Measurements from ENCODE around the gene SMC1B.

SMC1B gene

DNA sequence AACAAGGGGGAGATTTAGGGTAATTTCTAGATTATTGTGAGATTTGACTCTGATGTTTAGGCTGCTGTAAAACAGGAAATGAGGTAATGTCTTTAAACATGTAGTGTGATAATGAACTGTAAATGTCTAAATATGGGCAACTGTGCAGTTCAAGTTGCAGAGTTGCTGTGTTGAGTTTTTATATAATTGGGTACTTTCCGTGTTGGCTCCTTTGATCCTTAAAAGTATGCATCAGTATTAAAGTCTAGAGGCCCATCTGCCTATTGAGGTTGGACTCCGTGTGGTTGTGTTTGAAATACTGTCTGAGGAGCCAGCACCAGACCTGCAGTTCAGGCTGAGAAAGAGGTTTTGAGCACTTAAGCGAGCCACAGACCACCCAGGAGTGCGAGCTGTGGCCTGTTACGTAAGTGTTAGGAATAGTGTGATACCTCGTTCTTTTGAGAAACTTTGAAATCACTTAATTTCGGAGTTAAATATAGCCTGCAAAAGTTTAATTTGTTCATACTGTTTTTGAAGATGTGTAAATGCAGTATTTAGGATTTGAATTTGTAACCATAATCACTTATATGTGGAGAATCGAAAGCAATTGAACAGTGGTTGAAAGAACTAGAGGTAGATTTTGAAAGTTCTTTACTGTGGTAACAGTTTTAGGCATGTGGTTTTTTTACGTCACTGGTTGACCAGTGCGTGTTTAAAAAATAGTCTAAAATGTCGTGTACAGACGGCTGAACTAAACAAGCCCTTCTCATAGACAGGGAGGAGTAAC lies 94.7 kb downstream of the SMC1B start:
- DNase-seq (ENCODE audit: low spot score), result no peak

DNA sequence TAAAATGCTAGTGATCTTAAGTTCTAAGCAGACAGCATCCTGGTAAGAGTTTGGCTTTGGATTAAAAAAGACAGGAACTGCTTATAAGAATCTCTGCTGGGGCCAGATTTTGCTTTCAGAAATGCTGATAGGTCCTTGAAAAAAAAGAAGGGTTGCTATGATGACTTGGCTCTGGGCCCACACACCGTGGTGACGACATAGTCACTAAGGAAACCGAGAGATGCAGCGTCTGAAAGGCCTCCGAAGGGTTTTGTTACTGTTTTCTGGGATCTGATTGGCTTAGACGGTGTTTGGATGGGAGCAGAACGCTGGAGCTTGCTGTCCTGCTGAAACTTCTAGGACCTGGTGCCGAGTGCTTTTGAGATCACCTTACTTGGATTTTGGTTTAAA lies 95.2 kb downstream of the SMC1B start:
- DNase-seq (ENCODE audit: low spot score), result peak; percentile 57

DNA sequence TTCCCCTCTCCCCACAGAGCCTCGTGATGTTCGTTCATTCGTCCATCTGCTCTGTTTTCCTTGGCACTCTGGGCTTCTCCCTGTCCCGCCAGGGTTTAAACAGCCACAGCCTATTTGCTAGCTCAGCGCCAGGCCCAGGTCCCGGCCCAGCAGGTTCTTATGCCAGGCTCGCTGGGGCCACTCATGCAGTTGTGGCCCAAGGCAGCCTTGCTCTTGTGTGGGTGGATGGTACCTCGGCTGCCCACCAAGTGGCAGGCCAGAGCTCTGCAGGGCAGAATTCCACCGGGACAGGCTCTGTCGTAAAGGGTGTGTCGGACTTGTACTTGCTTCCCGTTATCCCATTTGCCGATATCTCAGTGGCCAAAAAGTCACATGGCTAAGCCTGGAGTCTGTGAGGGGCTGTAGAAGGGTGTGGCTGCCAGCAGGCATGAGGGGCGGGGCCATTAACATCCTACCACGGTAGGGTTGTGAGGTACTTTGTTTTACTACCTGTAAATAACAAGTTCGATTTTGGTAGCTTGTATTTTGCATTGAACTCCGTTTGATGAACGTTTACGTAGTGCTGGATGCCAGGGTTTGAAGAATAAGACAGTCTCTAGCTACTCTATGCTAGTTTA lies 95.7 kb downstream of the SMC1B start:
- DNase-seq (ENCODE audit: low spot score), result no peak

DNA sequence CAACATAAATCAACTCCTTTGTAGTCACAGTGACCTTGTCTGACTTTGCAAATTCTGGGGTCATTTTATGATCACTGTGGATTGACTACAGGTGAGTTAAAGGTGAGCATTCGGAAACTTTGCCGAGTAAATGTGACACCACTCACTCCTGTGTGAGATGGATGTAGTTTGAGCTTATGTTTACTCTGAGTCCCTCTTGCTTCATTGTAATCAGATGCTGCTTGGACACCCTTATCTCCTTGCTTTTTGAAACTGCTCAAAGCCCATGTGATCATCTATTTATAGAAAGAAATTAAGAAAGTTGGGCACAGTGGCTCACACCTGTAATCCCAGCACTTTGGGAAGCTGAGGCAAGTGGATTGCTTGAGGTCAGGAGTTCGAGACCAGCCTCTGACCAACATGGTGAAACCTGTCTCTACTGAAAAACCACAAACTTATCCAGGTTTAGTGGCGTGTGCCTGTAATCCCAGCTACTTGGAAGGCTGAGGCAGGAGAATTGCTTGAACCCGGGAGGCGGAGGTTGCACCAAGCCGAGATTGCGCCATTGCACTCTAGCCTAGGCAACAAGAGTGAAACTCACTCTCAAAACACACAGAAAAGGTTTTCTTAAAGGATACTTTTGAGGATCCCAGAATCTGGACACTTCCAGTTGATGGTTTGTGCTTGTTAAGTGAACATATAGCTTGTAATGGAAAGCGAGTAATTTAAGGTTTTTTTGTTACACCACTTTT lies 96.4 kb downstream of the SMC1B start:
- no peak for DNase-seq (ENCODE audit: low spot score)

DNA sequence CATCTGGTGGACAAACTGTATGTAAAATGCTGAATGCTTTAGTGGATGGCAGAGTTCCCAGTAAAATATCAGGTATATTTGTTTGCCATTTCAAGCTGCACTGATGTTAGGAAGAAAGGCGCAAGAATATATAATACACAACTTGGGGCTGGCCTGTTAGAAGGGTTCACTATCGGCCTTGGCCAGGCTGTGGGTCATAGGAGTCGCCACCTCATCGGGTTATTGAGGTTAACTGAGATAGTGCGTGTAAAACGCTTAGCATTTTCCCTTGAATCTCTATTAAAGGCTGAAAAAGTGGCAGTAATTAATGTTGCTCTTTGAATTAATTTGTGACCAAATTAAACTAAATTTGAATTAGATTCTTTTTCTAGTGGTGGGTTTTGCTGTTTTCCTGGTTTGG lies 98.6 kb downstream of the SMC1B start:
- no peak for DNase-seq (ENCODE audit: low spot score)

DNA sequence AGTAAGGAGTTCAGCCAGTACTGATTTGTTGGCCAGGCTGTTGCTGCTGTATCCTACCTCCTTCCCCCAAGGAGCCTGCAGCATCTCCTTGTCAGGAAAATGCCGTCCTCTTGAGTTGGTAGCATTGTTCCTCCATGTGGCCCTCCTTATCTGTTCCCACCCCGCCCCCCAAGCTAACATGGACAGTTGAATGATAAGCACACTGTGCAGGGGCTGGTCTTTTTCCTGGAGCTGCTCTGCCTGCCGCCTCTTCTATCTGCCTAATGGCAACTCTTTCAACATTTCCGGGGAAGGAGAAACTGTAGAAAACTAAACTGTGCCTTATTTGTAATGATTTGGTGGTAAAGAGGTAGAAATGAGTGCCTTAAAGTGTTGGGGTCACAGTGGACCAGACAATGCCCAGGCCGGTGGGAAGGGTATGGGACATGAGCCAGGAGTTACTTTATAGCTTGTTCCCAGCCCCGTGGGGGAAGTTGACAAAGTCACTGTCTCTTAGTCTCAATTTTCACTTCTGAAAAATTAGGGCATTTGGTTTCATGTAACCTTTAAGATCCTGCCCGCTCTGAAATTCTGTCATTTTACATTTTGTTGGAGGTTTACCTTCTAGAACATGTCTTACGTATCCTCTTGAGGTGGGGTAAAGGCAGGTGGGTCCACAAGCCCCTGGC lies 99.2 kb downstream of the SMC1B start:
- no peak for DNase-seq (ENCODE audit: low spot score)

DNA sequence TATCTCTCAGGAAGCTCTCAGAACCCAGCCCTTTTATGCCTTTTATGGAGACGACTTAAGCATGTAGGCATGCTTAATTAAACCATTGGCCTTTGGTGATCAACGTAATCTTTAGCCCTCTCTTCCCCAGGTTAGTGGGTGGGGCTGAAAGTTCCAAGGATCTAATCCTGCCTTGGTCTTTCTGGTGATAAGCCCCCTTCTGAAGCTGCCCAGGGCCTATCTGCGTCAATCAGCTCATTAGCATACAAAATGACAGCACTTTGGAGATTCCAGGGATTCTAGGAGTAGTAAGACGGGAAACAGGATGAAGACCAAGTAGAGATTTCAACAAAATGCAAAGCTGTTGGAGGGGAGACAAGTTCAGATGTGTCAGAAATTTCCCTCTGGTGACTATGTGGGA lies 100.5 kb downstream of the SMC1B start:
- no peak for DNase-seq (ENCODE audit: low spot score)

DNA sequence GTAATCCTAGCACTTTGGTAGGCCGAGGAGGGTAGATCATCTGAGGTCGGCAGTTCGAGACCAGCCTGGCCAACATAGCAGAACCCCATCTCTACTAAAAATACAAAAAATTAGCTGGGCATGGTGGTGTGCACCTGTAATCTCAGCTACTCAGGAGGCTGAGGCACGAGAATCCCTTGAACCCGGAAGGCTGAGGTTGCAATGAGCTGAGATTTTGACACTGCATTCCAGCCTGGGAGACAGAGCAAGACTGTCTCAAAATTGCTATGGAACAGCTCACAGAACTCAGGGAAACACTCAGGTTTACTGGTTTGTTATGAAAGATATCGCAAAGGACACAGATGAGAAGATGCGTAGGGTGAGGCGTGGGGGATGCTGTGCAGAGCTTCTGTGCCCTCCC lies 101.0 kb downstream of the SMC1B start:
- no peak for DNase-seq (ENCODE audit: low spot score)

DNA sequence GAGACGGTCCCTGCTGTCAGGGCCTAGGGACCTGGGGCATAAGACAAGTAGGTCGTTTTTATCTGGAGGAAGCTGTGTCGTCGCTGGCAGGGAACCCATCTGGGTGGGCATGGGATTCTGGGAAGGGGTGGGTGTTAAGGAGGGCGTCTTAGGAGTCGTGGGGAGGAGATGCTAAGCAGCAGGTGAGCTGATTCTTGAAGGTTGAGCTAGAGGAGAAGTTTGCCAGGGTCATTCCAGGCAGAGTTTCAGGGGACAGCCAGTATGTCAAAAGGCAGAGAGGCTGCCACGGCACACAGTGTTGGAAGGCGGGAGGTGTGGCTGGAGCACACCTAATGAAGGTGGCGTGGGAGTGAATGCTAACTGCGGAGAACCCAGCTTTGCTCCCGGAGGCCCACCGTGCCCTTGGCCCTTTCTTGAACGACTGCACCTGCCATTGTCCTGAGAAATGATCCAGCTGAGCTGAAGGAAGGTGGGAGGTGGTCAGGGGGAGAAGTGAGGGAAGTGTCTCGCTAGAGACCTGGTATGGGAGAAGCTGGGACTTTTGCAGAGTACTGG lies 102.3 kb downstream of the SMC1B start:
- DNase-seq (ENCODE audit: low spot score), result no peak

DNA sequence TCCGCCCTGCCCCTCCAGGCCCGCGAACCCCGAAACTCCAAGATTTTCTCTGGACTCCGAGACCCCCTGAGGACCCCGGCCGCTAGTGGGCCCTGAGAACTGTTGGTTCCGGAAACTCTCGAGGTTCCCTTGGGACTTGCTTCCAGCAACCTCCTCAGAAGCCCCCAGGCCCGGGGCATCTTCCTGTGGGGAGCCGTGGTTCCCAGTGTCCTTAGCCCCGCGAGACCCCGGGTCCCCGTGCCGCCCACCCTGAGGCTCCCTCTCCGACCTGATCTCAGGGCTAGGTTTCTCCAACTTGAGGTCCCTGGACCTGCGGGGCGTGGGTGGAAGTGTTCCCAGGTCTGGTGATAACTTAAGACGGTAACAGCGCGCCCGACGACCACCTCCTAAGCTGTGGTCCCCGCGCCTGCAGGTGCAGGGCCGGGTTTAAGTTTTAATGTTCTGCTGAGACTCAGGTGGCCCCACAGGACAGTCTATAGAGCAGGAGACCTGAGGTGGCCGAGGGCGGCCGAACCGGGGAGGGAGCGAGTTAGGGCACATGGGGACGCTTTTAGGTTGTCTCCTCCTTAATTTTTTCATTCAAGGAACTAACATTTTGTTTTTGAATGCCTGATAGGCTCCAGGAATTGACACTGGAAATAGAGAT lies 102.9 kb downstream of the SMC1B start:
- DNase-seq (ENCODE audit: low spot score), result no peak

DNA sequence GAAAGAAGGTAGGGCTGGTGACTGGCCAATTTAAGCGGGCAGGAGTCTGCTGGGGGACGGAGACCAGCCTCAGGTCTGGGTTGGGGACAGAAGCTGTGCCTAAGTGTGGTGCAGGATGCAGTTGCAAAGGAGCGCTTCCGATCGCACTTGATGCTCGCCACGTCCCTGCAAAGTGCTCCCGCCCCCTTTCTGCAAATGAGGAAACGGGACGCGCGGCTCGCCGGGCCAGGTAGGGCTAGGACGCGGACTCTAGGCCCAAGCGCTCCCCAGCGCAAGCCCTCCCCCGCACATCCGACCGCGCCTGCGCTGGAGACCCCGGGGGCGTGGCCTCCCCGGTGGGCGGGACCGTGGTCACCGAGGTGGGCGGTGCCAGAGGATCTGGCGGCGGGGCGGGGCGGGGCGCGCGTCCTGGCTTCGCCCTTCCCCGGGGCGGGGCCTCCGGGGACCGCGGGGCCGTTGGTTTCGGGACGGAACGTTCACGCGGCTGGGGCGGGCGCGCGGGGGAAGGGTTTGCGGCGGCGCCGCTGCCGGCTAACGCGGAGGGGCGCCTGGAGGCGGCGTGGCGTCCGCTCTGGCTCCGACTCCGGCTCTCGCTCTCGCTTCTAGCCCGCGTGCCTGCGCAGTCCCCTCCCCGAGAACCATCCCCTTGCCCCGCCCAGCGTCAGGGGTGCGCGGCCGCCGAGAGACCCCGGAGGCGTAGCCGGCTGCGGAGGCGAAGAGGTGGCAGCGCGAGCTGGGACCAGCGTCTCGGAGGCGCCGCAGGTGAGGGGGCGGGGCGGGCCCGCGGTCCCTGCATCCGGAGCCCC lies 103.8 kb downstream of the SMC1B start, which contains the start of gene FAM118A:
Gene FAM118A (plus strand): TSS at position 513 of the 806 bp plus-strand sequence. CDS start 12,446 bp downstream, outside the sequence.
- DNase-seq (ENCODE audit: low spot score), result peak; percentile 90

DNA sequence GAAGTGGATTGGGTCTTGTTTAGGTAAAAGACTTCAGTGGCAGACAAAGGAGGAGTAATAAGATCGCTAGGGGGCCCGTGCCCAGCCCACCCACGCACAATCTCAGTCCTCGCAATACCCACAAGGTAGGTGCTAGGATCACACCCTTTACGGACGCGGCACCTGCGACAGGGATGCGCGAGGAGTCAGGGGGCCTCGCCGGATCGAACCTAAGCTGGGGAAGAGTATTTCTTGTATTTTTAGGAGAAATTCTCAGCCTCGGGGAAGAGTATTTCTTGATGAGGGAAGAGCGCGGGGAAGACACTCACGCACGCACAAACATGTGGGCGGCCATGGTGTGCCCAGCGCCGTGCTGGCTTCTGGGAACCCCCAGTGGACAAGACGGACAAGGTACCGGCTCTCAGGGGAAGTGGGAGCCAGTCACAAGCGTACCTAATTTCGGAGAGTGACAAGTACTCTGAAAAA lies 104.4 kb downstream of the SMC1B start:
- no peak for DNase-seq (ENCODE audit: low spot score)

DNA sequence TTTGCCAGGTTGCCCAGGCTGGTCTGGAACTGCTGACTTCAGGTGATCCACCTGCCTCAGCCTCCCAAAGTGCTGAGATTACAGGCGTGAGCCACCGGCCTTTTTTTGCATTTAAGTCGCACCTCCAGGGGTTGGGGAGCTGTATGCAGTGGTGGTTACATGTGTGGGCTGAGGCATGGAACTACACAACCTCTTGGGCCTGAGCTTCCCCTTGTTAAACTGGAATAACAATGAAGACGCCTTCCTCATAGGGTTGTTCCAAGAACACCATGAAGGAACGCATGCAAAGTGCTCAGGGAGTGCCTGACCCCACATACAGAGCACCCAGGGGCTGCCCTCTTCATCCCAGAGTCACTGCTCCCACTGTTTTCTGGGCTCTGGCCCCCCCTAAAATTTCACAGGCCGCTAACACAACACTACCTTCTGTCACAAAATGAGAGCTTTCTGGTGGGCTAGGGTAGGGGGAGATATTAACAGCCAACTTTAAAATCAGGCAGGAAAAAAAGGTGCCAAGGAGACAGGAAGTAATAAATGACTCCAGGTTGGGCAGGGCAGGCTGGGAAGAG lies 104.9 kb downstream of the SMC1B start:
- no peak for DNase-seq (ENCODE audit: low spot score)

DNA sequence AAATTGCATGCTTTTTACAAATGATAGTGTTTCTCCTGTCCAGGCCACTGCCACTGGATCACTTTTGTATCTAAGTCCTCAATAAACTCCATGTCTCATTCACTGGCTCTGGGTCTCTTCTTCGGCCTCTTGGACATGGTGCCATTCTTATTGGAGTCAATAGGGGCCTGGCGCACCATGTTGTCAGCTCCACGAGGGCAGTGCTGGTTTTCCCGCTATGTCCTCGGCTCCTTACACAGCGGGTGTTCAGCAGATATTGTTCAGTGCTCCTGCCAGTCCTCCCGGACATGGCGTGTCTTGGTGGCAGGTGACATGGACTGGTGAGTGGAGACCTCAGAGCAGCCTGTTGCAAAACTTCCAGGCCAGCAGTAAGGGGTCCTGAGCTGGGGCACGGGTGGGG lies 107.3 kb downstream of the SMC1B start:
- DNase-seq (ENCODE audit: low spot score), result no peak

DNA sequence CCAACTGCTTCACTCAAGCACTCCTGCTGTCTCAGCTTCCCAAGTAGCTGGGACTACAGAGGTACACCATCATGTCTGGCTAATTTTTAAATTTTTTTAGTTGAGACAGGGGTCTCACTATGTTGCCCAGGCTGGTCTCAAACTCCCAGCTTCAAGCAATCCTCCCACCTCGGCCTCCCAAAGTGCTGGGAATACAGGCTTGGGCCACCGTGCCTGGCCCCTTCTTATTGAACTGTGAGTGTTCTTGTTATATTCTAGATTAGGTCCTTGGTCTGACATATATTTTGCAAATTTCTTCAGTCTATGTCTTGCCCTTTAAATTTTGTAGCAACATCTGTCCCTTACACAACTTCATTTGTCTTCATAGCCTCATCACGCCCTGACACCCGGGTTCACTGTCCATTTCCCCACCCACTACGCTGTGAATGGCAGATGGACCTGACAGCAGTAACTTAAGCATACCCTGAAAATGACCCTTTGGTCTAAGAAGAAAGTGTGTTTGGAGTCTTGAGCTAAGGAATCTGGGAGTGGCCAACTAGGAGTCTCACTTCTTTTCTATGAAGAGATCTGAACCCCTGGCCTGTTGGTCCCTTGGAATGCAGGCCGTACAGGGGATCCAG lies 107.8 kb downstream of the SMC1B start:
- DNase-seq (ENCODE audit: low spot score), result no peak

DNA sequence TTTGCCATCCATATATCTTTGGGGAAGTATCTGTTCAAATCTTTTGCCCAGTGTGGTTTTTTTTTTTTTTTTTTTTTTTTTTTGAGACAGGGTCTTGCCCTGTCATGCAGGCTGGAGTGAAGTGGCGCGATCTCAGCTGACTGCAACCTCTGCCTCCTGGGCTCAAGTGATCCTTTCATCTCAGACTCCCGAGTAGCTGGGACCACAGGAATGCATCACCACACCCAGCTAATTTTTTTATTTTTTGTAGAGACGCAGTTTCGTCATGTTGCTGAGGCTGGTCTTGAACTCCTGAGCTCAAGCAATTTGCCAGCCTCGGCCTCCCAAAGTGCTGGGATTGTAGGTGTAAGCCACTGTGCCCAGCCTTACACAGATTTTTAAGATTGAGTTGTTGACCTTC lies 108.4 kb downstream of the SMC1B start:
- DNase-seq (ENCODE audit: low spot score), result no peak

DNA sequence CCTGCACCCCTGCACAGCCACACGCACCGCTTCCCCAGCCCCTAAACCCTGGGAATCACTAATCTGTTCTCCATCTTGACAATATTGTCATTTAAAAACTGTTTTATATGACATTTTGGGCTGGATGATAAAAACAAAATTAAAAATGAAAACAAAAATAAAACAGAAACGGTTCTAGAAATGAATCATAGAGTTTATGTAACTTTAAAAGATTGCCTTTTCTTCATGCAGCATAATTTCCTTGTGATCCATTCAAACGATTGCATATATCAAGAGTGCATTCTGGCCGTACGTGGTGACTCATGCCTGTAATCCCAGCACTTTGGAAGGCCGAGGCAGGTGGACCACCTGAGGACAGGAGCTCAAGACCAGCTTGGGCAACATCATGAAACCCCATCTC lies 110.2 kb downstream of the SMC1B start:
- no peak for DNase-seq (ENCODE audit: low spot score)

DNA sequence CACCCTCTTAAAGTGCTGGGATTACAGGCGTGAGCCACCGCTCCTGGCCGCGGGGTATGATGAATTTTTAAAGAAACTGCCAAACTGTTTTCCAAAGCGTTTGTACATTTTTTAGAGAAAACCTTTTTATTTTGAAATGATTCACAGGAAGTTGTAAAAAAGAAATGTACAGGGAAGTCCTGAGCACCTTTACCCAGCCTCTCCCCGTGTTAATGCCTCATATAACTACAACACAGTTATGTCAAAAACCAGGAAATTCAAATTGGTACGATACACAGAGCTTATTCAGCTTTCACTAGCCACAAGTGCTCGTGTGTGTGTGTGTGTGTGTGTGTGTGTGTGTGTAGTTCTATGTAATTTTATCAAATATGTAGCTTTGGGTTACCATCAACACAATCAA lies 110.6 kb downstream of the SMC1B start:
- DNase-seq (ENCODE audit: low spot score), result no peak

DNA sequence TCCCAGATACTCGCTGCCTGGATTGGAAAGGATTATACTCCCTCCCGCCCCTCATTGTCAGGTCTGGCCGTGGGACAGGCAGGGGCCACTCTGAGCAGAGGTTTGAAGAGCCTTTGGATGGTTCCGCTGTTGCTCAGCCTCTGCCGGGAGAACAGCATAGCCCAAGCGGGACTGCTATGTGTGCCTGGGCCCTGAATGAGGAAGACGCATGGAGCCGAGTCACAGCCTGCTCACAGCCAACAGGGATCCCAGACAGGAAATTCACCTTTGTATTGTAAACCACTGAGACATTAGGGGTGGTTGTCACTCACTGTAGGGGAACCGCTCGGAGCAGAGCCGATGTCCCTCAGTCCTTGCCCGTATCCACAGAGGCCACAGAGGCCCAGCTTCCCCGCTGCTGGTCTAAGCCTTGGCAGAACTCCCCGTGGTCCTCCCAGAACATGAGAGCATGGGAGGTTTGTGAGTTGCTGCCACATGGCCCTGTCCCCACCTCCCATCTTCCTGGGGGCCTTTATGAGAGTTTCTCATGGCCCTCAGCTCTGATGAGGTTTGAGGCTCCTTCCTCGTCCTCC lies 114.4 kb downstream of the SMC1B start:
- DNase-seq (ENCODE audit: low spot score), result no peak

Data from globus pallidus (tissue), 1 donor.